Measurements from ENCODE around the gene PDP2. TPM values are rescaled to one million over a fixed set of nuclear protein-coding genes. Genes with fewer than 3 reads are reported as not detected.

PDP2 gene
- total and polyA plus RNA-seq, 12 donors, result 1.3 to 27.8 (median 13.0) TPM

DNA sequence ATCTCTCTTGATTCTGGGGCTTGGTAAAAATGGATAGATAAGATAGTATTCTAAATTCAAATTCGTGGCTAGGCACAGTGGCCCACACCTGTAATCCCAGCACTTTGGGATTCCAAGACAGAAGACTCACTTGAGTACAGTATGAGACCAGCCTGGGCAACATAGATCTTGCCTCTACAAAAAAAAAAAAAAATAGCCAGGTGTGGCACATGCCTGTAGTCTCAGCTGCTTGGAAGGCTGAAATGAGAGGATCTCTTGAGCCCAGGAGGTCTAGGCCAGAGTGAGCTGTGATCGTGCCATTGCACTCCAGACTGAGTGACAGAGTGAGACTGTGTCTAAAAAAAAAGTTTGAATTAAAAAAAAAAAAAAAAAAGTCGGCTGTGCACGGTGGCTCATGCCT is 9.3 kb downstream of the PDP2 start:
- intact Hi-C loops (cut with DNase I), result no loop called here
- no peak for DNase-seq

DNA sequence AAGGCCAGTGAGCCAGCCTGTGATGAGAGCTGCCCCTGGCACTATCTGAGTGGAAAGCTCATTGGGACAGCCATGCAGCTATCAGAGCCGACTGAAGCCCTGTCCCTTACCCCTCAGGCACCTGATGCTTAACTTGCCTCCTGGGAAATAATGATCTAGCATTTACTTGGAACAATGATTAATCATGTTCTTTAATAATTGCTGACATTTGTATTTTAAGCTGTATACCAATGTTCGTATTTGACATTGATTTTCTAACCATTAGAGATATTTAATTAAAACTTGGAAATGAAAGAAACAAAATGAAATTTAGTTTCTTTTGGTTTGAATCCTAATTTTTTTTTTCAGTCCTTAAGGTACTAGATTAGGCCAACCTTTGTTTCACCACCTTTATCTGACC is 10.5 kb downstream of the PDP2 start:
- H3K9me3 ChIP-seq (replicated peaks in 1 of 3), result no peaks in the 10 kb centered on the region
- H3K4me3 ChIP-seq, result no peak overlapping the region
- TF ChIP-seq POLR2A (IDR thresholded peaks at IDR 0.05), result no peak
- TF ChIP-seq, protein P1, sequence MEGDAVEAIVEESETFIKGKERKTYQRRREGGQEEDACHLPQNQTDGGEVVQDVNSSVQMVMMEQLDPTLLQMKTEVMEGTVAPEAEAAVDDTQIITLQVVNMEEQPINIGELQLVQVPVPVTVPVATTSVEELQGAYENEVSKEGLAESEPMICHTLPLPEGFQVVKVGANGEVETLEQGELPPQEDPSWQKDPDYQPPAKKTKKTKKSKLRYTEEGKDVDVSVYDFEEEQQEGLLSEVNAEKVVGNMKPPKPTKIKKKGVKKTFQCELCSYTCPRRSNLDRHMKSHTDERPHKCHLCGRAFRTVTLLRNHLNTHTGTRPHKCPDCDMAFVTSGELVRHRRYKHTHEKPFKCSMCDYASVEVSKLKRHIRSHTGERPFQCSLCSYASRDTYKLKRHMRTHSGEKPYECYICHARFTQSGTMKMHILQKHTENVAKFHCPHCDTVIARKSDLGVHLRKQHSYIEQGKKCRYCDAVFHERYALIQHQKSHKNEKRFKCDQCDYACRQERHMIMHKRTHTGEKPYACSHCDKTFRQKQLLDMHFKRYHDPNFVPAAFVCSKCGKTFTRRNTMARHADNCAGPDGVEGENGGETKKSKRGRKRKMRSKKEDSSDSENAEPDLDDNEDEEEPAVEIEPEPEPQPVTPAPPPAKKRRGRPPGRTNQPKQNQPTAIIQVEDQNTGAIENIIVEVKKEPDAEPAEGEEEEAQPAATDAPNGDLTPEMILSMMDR (IDR thresholded peaks at IDR 0.05), result no peak
- H3K27me3 ChIP-seq, result no peaks in the 10 kb centered on the region
- peaks cover 0 to 12% of the 10 kb centered on the region in 2 donors for H3K4me1 ChIP-seq (replicated peaks in 1 of 2)
- intact Hi-C loops (cut with DNase I), result no loop called here
- no peak overlapping the region for H3K27ac ChIP-seq
- WGBS, 4 donors, result 84 to 91% (median 87%) methylated on average over 2 of the region's 2 CpGs
- DNase-seq, result no peak
- no peaks in the 10 kb centered on the region for H3K36me3 ChIP-seq (replicated peaks in 1 of 2)

More for the DNA sequence above, 9.3 kb downstream of the PDP2 start:
- 67 to 78% (median 71%) methylated on average over 4 of the region's 4 CpGs for WGBS, 4 donors
- no peak overlapping the region for H3K27ac ChIP-seq
- H3K4me3 ChIP-seq, result no peak overlapping the region
- no peaks in the 10 kb centered on the region for H3K27me3 ChIP-seq
- TF ChIP-seq, protein P1 (IDR thresholded peaks at IDR 0.05), result no peak
- TF ChIP-seq POLR2A (IDR thresholded peaks at IDR 0.05), result no peak
- H3K36me3 ChIP-seq (replicated peaks in 1 of 2), result peaks cover 0 to 10% of the 10 kb centered on the region in 2 donors
- H3K9me3 ChIP-seq (replicated peaks in 1 of 3), result no peaks in the 10 kb centered on the region
- peaks cover 0 to 12% of the 10 kb centered on the region in 2 donors for H3K4me1 ChIP-seq (replicated peaks in 1 of 2)

DNA sequence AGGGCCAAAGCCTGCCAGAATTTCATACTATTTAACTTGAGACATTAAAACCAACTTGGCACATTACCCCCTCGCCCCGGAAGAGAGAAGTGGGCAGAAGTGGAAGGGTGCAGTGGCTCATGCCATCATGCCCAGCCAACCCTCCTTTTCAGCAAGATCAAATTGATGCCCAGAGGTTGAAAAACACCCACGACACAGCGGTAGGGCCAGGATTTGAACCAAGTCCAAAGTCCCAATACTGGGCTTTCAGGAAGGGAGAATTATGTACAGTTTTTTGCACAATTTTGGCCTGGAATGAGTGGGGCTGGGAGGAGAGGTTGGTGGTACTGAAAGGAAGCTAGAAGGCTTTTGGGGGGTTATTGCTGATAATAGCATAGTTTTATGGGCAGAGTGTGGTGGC is 11.0 kb downstream of the PDP2 start:
- DNase-seq, result no peak
- Histone ChIP-seq H3K36me3 (replicated peaks in 1 of 2) (no peaks in the 10 kb centered on the region), H3K9me3 (replicated peaks in 1 of 3) (no peaks in the 10 kb centered on the region), H3K4me1 (replicated peaks in 1 of 2) (peaks cover 0 to 12% of the 10 kb centered on the region in 2 donors), H3K27me3 (no peaks in the 10 kb centered on the region), H3K27ac (no peak overlapping the region), H3K4me3 (no peak overlapping the region)
- intact Hi-C loops (cut with DNase I), result no loop called here
- 80 to 93% (median 88%) methylated on average over 4 of the region's 4 CpGs for WGBS, 4 donors
- TF ChIP-seq POLR2A (IDR thresholded peaks at IDR 0.05), result no peak
- TF ChIP-seq, protein P1 (IDR thresholded peaks at IDR 0.05), result no peak

DNA sequence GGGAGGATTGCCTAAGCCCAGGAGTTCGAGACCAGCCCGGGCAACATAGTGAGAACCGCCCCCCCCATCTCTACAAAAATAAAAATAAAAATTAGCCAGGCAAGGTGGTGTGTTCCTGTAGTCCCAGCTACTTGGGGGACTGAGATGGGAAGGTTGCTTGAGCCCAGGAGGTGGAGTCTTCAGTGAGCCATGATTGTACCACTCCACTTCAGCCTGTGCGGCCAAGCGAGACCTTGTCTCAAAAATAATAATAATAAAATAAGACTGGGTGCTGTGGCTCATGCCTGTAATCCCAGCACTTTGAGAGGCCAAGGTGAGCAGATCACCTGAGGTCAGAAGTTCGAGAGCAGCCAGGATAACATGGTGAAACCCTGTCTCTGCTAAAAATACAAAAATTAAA is 11.5 kb downstream of the PDP2 start:
- Histone ChIP-seq H3K4me3 (no peak overlapping the region), H3K4me1 (replicated peaks in 1 of 2) (peaks cover 0 to 12% of the 10 kb centered on the region in 2 donors), H3K27ac (no peak overlapping the region), H3K9me3 (replicated peaks in 1 of 3) (no peaks in the 10 kb centered on the region), H3K27me3 (no peaks in the 10 kb centered on the region), H3K36me3 (replicated peaks in 1 of 2) (no peaks in the 10 kb centered on the region)
- TF ChIP-seq, protein P1 (IDR thresholded peaks at IDR 0.05), result no peak
- no peak for TF ChIP-seq POLR2A (IDR thresholded peaks at IDR 0.05)
- DNase-seq, result no peak
- intact Hi-C loops (cut with DNase I), result no loop called here
- 92 to 95% (median 93%) methylated on average over 6 of the region's 6 CpGs for WGBS, 4 donors

All from adrenal gland (tissue), 12 donors.